Neural crest cell (in vitro differentiated cells): ENCODE results near the gene VPS8. TPM values are rescaled to one million over a fixed set of nuclear protein-coding genes. Genes with fewer than 3 reads are reported as not detected.

Experiments
- DNase-seq: peaks from one replicate; pipeline ENCODE4 v3.0.0; 2021; ENCODE audit warnings: low read depth, mixed read lengths, low spot score
- H3K27ac Mint-ChIP-seq: one replicate; pipeline ENCODE4 v1.8.0; 2021; ENCODE audit warnings: mild to moderate bottlenecking, mixed read lengths; ENCODE audit not compliant: unreplicated experiment
- H3K27me3 Mint-ChIP-seq: 2 replicates; pipeline ENCODE4 v1.8.0; 2021; ENCODE audit warnings: low read depth, mild to moderate bottlenecking, mixed read lengths
- H3K36me3 Mint-ChIP-seq: 2 replicates; pipeline ENCODE4 v1.8.0; 2021; ENCODE audit warnings: low read depth, mild to moderate bottlenecking, mixed read lengths
- H3K4me1 Mint-ChIP-seq: 2 replicates; pipeline ENCODE4 v1.8.0; 2021; ENCODE audit warnings: mixed read lengths
- H3K4me3 Mint-ChIP-seq: one replicate; pipeline ENCODE4 v1.8.0; 2021; ENCODE audit warnings: mild to moderate bottlenecking, mixed read lengths
- H3K9me3 Mint-ChIP-seq: 2 replicates; pipeline ENCODE4 v1.8.0; 2021; ENCODE audit warnings: mixed read lengths
- long read RNA-seq: library from polyadenylated mRNA; unstranded; transcript quantifications from one replicate; pipeline ENCODE4 v2.0.0, GENCODE V29; 2020
- total RNA-seq: library from RNA; stranded (reverse); gene quantifications from 2 replicates; pipeline ENCODE4 v1.2.1, GENCODE V29; 2021
- TF ChIP-seq, protein P1 (sequence below): fragments of 200-600 bp; sonication (generic); conservative IDR thresholded peaks from 2 replicates; pipeline ENCODE4 v1.5.0; 2021; ENCODE audit warnings: antibody characterized with exemption, mild to moderate bottlenecking

The VPS8 gene, protein sequence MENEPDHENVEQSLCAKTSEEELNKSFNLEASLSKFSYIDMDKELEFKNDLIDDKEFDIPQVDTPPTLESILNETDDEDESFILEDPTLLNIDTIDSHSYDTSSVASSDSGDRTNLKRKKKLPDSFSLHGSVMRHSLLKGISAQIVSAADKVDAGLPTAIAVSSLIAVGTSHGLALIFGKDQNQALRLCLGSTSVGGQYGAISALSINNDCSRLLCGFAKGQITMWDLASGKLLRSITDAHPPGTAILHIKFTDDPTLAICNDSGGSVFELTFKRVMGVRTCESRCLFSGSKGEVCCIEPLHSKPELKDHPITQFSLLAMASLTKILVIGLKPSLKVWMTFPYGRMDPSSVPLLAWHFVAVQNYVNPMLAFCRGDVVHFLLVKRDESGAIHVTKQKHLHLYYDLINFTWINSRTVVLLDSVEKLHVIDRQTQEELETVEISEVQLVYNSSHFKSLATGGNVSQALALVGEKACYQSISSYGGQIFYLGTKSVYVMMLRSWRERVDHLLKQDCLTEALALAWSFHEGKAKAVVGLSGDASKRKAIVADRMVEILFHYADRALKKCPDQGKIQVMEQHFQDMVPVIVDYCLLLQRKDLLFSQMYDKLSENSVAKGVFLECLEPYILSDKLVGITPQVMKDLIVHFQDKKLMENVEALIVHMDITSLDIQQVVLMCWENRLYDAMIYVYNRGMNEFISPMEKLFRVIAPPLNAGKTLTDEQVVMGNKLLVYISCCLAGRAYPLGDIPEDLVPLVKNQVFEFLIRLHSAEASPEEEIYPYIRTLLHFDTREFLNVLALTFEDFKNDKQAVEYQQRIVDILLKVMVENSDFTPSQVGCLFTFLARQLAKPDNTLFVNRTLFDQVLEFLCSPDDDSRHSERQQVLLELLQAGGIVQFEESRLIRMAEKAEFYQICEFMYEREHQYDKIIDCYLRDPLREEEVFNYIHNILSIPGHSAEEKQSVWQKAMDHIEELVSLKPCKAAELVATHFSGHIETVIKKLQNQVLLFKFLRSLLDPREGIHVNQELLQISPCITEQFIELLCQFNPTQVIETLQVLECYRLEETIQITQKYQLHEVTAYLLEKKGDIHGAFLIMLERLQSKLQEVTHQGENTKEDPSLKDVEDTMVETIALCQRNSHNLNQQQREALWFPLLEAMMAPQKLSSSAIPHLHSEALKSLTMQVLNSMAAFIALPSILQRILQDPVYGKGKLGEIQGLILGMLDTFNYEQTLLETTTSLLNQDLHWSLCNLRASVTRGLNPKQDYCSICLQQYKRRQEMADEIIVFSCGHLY (N-terminal part only)
- 52.9 and 55.7 TPM in 2 replicates for total RNA-seq
- long read RNA-seq, full-length matches to known transcripts: 12 of 87 reads
- long read RNA-seq, partial matches to known transcripts: 44 of 87 reads
- long read RNA-seq, other reads (novel, unspliced or antisense): 31 of 87 reads

DNA sequence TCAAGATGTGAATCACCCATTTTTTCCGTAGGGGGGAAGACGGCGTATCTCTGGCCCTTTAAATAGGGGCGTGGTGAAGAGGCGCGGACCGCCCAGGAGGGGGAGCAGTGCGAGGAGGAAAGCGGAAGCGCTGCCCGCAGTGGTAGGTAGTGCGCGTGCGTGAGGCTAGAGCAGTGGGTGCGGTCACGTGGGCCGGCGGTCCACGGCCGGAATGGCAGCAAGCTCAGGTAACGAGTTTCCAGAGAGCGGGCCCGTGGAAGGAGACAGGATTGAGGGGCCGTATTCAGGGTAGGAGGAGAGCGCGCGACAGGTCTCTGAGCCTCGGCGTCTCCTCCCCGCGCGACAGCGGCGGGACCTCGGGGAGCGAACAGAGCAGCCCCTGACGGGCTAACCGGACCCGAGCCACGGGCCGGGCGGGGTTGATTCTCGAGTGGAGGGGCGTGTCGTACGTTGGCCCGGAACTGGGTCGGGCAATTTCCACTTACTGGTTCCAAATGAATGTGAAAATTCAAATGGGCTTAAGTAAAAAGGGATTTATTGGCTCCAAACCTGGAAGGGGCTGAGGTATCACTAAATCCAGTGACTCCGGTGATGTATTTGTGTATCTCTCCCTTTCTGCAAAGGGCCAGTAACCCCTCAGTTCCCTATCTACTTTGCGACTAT is at the start of gene VPS8:
Gene VPS8, plus strand, starts transcription at position 168 of the 663 bp plus-strand sequence. CDS start 12,467 bp downstream, outside the sequence.
- H3K4me1 Mint-ChIP-seq: peaks cover 23% of the 10 kb centered on the region
- H3K27ac Mint-ChIP-seq: peak within 1 kb of the TSS; percentile 0
- H3K9me3 Mint-ChIP-seq: no peaks in the 10 kb centered on the region
- H3K36me3 Mint-ChIP-seq: no peaks in the 10 kb centered on the region
- TF ChIP-seq, protein P1, sequence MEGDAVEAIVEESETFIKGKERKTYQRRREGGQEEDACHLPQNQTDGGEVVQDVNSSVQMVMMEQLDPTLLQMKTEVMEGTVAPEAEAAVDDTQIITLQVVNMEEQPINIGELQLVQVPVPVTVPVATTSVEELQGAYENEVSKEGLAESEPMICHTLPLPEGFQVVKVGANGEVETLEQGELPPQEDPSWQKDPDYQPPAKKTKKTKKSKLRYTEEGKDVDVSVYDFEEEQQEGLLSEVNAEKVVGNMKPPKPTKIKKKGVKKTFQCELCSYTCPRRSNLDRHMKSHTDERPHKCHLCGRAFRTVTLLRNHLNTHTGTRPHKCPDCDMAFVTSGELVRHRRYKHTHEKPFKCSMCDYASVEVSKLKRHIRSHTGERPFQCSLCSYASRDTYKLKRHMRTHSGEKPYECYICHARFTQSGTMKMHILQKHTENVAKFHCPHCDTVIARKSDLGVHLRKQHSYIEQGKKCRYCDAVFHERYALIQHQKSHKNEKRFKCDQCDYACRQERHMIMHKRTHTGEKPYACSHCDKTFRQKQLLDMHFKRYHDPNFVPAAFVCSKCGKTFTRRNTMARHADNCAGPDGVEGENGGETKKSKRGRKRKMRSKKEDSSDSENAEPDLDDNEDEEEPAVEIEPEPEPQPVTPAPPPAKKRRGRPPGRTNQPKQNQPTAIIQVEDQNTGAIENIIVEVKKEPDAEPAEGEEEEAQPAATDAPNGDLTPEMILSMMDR: peak; percentile 73
- DNase-seq: peak; percentile 95
- no peaks in the 10 kb centered on the region for H3K27me3 Mint-ChIP-seq
- peak within 1 kb of the TSS; percentile 94 for H3K4me3 Mint-ChIP-seq

DNA sequence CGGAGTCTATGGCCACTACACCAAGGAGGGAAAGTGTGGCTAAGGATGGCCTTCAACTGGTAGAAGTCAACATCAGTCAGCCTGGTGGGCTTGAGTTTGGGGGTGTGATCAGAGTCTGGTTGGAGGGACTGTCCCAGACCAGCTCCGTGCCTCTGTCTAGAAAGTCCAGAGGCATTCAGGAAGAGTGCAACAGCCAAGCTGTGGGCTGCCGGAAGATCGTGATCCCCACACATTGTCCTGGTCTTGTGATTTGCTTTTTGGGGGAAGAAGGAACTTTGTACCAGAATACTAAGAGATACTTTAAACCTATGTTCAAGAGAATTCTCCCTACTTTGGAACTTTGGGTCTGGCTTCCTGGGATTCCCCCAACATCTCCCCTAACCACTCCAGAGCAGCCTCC is 47.8 kb upstream of the VPS8 start:
- Mint-ChIP-seq H3K27ac (no peak overlapping the region), H3K36me3 (no peaks in the 10 kb centered on the region), H3K27me3 (no peaks in the 10 kb centered on the region), H3K9me3 (no peaks in the 10 kb centered on the region), H3K4me3 (no peak overlapping the region), H3K4me1 (peaks cover 5% of the 10 kb centered on the region)
- TF ChIP-seq, protein P1: no peak
- DNase-seq: no peak

DNA sequence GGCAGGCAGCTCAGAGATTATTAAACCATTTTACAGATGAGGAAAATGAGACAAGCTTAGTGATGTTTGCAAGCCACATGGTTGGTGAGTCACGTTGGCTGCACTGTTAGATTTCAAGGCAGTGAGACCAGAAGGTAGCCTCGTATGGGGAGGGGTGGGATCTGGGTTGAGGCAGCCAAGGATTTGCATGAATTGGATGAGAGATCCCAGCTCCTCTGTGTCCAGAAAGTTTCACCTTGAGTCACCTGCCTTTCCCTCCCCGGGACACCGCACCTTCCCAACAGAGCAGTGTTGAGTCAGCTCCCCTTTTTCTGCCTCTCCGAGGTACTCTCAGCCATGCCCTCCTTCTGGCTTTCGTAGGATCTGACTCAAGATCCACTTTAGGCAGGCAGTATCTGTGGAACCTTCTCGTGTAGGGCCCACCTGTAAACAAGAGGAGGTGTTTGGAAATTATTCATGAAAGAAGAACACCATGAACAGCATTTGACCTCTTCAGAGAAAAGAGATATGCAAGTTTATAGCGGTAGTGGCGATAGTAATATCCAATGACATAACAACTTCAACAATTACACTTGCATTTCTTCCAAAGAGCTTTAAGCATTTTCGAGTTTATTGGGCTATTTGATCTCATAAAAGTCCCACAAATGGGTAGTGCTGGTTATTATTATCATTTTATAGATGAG is 46.8 kb upstream of the VPS8 start:
- Mint-ChIP-seq H3K4me1 (peaks cover 5% of the 10 kb centered on the region), H3K36me3 (no peaks in the 10 kb centered on the region), H3K27ac (no peak overlapping the region), H3K27me3 (no peaks in the 10 kb centered on the region), H3K9me3 (no peaks in the 10 kb centered on the region), H3K4me3 (no peak overlapping the region)
- DNase-seq: no peak
- TF ChIP-seq, protein P1: no peak

DNA sequence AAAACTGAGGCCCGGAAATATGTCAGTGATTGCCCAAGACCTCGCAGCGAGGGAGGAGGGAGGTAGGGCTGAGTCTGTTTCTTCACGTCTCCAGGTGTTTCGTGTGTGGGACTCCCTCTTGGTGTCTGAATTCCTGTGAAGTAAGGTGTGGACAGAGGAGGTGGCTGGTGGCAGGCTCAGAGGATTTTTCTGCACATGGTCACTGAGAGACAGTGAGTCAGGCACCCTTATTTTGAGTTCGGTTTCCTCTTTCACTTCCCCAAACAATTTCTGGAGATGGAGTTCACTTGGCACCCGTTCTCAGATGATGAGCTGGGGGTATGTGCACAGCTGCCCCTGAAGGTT is 46.3 kb upstream of the VPS8 start:
- peaks cover 5% of the 10 kb centered on the region for H3K4me1 Mint-ChIP-seq
- H3K9me3 Mint-ChIP-seq: no peaks in the 10 kb centered on the region
- no peak overlapping the region for H3K4me3 Mint-ChIP-seq
- no peaks in the 10 kb centered on the region for H3K36me3 Mint-ChIP-seq
- no peak overlapping the region for H3K27ac Mint-ChIP-seq
- no peaks in the 10 kb centered on the region for H3K27me3 Mint-ChIP-seq
- TF ChIP-seq, protein P1: no peak
- DNase-seq: no peak
